GM10266 (cell line): ENCODE results near the gene CSHL1.
A peak's percentile ranks its signal among the peaks of the same experiment; 100 is the strongest.
"Not testable (repeated sequence)": the region's sequence is repeated elsewhere in the genome, so short reads cannot be mapped to it uniquely, and the experiment has no call there.

ENCODE experiments used
- DNase-seq: peaks from one replicate; pipeline ENCODE4 v3.0.0; 2012; ENCODE audit errors: extremely low spot score
- TF ChIP-seq, protein P1 (sequence below): IDR thresholded peaks from 2 replicates; pipeline ENCODE4 v1.5.1; 2012; ENCODE audit warnings: mild to moderate bottlenecking, low read depth; ENCODE audit not compliant: control insufficient read depth, insufficient read depth; ENCODE audit errors: missing control alignments

CSHL1 gene

DNA sequence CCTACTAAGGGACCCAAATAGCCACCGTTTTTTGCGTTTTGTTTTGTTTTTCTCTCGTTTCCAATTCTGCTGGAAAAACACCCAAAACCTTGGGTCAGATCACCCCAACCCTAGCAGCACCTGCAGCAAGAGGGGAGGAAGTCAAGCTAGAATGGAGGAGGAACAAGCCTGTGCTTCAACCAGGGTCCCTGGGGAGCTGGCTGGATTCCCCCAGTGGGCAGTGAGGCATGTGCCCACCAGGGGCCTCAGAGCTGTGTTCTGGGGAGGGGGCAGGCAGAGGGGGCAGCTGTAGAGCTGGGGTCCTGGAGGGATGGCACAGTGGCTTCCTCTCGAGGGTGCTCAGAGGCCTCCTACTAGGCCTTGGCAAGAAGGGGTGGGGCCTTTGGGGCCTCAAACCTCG lies 14.6 kb upstream of the CSHL1 start:
- TF ChIP-seq, protein P1, sequence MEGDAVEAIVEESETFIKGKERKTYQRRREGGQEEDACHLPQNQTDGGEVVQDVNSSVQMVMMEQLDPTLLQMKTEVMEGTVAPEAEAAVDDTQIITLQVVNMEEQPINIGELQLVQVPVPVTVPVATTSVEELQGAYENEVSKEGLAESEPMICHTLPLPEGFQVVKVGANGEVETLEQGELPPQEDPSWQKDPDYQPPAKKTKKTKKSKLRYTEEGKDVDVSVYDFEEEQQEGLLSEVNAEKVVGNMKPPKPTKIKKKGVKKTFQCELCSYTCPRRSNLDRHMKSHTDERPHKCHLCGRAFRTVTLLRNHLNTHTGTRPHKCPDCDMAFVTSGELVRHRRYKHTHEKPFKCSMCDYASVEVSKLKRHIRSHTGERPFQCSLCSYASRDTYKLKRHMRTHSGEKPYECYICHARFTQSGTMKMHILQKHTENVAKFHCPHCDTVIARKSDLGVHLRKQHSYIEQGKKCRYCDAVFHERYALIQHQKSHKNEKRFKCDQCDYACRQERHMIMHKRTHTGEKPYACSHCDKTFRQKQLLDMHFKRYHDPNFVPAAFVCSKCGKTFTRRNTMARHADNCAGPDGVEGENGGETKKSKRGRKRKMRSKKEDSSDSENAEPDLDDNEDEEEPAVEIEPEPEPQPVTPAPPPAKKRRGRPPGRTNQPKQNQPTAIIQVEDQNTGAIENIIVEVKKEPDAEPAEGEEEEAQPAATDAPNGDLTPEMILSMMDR: no peak
- no peak for DNase-seq

DNA sequence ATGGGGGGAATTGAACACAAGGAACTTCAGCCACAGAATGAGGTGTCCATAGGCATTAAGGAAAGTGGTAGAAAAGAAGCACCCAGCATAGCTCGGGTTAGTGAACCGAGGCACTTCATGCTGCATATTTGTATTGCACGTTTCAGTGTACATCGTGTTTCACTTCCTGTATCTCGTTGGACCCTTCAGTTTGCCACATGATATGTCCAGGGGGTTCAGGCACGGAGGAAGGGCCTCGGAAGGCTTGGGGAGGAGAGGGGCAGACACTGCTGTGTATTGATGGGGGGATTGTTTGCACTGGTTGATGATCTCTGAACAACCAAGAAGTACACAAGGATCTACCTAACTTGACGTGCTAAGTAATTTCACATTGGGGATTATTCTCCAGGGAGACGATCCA lies 11.3 kb upstream of the CSHL1 start:
- not testable (repeated sequence) for DNase-seq

- not testable (repeated sequence) for DNase-seq
Measured at GRCh38 chr17:63920779-63921178, 9.7 kb upstream of the CSHL1 start.

DNA sequence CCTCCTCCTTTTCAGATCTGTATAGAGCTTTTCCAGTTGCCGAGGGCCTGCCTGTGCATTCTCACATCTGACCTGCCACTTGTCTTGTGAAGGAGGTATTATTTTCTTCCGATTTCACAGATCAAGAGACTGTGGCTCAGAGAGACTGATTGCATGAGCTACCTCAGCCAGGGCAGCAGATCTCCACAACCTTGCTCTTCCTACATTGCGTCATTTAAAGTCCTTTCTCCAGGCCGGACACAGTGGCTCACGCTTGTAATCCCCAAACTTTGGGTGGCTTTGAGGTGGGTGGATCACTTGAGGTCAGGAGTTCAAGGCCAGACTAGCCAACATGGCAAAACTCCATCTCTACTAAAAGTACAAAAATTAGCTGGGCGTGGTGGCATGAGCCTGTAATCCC lies 9.0 kb upstream of the CSHL1 start:
- not testable (repeated sequence) for DNase-seq

- peak; percentile 79 for DNase-seq
- TF ChIP-seq, protein P1: peak; percentile 94
Measured at GRCh38 chr17:63919311-63919723, 8.3 kb upstream of the CSHL1 start.

GRCh38 chr17:63918789-63919305 lies 7.8 kb upstream of the CSHL1 start, which contains the start of gene GH1:
TSS of gene GH1 (minus strand) at chr17:63918839. CDS start at chr17:63918776, 63 bp downstream.
- not testable (repeated sequence) for DNase-seq

GRCh38 chr17:63918305-63918704 lies 7.2 kb upstream of the CSHL1 start:
- no peak for DNase-seq
- TF ChIP-seq, protein P1: no peak

GRCh38 chr17:63917646-63918045 lies 6.6 kb upstream of the CSHL1 start:
- DNase-seq: no peak
- TF ChIP-seq, protein P1: no peak

DNA sequence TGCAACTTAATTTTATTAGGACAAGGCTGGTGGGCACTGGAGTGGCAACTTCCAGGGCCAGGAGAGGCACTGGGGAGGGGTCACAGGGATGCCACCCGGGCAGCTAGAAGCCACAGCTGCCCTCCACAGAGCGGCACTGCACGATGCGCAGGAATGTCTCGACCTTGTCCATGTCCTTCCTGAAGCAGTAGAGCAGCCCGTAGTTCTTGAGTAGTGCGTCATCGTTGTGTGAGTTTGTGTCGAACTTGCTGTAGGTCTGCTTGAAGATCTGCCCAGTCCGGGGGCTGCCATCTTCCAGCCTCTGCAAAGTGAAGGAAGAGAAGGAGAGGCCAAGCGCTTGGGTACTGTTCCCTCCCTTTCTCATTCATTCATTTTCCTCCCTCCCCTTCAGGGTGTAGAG lies 6.1 kb upstream of the CSHL1 start:
- not testable (repeated sequence) for DNase-seq

- no peak for DNase-seq
- TF ChIP-seq, protein P1: no peak
Measured at GRCh38 chr17:63916566-63917185, 5.6 kb upstream of the CSHL1 start.

- DNase-seq: not testable (repeated sequence)
Measured at GRCh38 chr17:63915753-63916152, 4.7 kb upstream of the CSHL1 start.
